ENCODE measurements around the gene ACTR5. TPM values are rescaled to one million over a fixed set of nuclear protein-coding genes. Genes with fewer than 3 reads are reported as not detected.

Gene ACTR5
- total and polyA plus RNA-seq, 4 experiments from 2014 or later: 8.7 to 17.4 (median 13.7) TPM

DNA sequence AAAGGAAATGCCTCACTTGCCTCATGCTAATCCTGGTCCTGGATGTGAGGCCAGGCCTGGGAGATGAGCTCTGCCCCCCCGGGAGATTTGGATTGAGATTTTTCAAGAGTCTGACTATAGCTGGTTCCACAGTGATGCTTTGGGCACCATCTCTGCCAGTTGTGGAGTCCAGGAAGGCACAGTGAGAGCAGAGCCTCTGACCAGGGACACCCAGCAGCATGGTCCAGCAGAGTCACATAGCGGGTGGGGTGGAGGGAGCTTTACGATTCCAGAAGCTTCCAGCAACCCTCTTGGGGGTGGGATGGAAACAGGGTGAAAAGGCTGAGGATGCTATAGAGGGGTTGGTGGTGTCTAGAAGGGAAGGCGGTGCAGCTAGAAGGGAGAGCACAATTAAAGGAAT is 15.3 kb upstream of the ACTR5 start:
- no peak overlapping the region for H3K4me3 ChIP-seq (ENCODE audit: low read length in 2 of 2)
- ChIA-PET CTCF (ENCODE audit: partially characterized antibody) (interaction anchor here (0.8 to 2.3 kb wide), 7 partner anchors 9 to 203 kb away, joined by 3 to 15 read pairs (median 5); partner anchors contain the start of gene SLC32A1), POLR2A (ENCODE audit: partially characterized antibody) (no interaction called here)
- peaks cover 21 to 35% (median 29%) of the 10 kb centered on the region in 4 donors for H3K4me1 Mint-ChIP-seq
- H3K4me3 Mint-ChIP-seq: peak overlapping the region in 1 of 8 donors; percentile 52
- DNase-seq: no peak
- peaks cover 32% of the 10 kb centered on the region for H3K4me1 ChIP-seq (ENCODE audit: insufficient read depth, low read length)
- H3K27ac ChIP-seq (ENCODE audit: low read depth, low read length): no peak overlapping the region
- H3K27me3 ChIP-seq (ENCODE audit: insufficient read depth, low read length): peaks cover 56% of the 10 kb centered on the region
- intact Hi-C loops (cut with micrococcal nuclease): loop anchor here (5.0 kb wide), 1 partner anchor 74 kb away; the partner anchor contains the start of gene PPP1R16B
- H3K27me3 Mint-ChIP-seq: peaks cover 59 to 73% of the 10 kb centered on the region in 2 donors
- H3K36me3 ChIP-seq (ENCODE audit: insufficient read depth, low read length): no peaks in the 10 kb centered on the region
- peaks cover 0 to 3% of the 10 kb centered on the region in 2 donors for H3K36me3 Mint-ChIP-seq
- H3K27ac Mint-ChIP-seq: no peak overlapping the region
- H3K9me3 Mint-ChIP-seq: peaks cover 0 to 15% (median 3%) of the 10 kb centered on the region in 8 donors
- H3K9me3 ChIP-seq (ENCODE audit: control insufficient read depth in 1 of 2, low read length in 2 of 2): no peaks in the 10 kb centered on the region

DNA sequence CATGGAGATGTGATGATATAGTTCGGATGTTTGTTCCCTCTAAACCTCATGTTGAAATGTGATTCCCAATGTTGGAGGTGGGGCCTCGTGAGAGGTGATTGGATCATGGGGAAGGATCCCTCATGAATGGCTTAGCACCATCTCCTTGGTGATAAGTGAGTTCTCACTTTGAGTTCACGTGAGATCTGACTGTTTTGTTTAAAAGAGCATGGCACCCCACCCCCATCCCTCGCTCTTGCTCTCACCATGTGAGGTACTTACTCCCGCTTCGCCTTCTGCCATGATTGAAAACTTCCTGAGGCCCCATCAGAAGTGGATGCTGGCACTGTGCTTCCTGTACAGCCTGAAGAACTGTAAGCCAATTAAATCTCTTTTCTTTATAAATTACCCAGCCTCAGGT is 13.1 kb upstream of the ACTR5 start:
- H3K4me1 ChIP-seq (ENCODE audit: insufficient read depth, low read length): peaks cover 13% of the 10 kb centered on the region
- no peak for DNase-seq
- intact Hi-C loops (cut with micrococcal nuclease): no loop called here
- Mint-ChIP-seq H3K27ac (peak overlapping the region in 1 of 7 donors; percentile 23), H3K4me1 (peaks cover 11 to 17% (median 11%) of the 10 kb centered on the region in 4 donors), H3K36me3 (no peaks in the 10 kb centered on the region), H3K4me3 (no peak overlapping the region), H3K27me3 (peaks cover 54 to 57% of the 10 kb centered on the region in 2 donors), H3K9me3 (peaks cover 0 to 2% (median 0%) of the 10 kb centered on the region in 8 donors)
- H3K27ac ChIP-seq (ENCODE audit: low read depth, low read length): no peak overlapping the region
- no peaks in the 10 kb centered on the region for H3K9me3 ChIP-seq (ENCODE audit: control insufficient read depth in 1 of 2, low read length in 2 of 2)
- no peaks in the 10 kb centered on the region for H3K36me3 ChIP-seq (ENCODE audit: insufficient read depth, low read length)
- peaks cover 38% of the 10 kb centered on the region for H3K27me3 ChIP-seq (ENCODE audit: insufficient read depth, low read length)
- CTCF ChIA-PET (ENCODE audit: partially characterized antibody): no interaction called here
- POLR2A ChIA-PET (ENCODE audit: partially characterized antibody): no interaction called here
- H3K4me3 ChIP-seq (ENCODE audit: low read length in 2 of 2): no peak overlapping the region

DNA sequence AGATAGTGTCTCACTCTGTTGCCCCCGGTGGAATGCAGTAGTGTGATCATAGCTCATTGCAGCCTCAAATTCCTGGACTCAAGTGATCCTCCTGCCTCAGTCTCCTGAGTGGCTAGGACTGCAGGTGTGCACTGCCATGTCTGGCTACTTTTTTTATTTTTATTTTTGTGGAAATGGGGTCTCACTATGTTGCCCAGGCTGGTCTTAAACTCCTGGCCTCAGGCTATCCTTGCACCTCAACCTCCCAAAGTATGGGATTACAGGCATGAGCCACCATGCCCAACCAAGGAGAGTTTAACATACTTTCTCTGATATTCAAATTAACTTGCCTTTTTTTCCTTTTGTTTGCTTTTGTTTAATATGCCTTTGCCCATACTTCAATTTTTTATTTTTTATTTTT is 10.4 kb upstream of the ACTR5 start:
- Mint-ChIP-seq H3K9me3 (no peaks in the 10 kb centered on the region), H3K4me3 (no peak overlapping the region), H3K4me1 (no peaks in the 10 kb centered on the region), H3K27ac (no peak overlapping the region), H3K36me3 (no peaks in the 10 kb centered on the region), H3K27me3 (peaks cover 56 to 60% of the 10 kb centered on the region in 2 donors)
- Histone ChIP-seq H3K36me3 (ENCODE audit: insufficient read depth, low read length) (no peaks in the 10 kb centered on the region), H3K27me3 (ENCODE audit: insufficient read depth, low read length) (peaks cover 22% of the 10 kb centered on the region), H3K27ac (ENCODE audit: low read depth, low read length) (no peak overlapping the region), H3K9me3 (ENCODE audit: control insufficient read depth in 1 of 2, low read length in 2 of 2) (no peaks in the 10 kb centered on the region), H3K4me3 (ENCODE audit: low read length in 2 of 2) (no peak overlapping the region), H3K4me1 (ENCODE audit: insufficient read depth, low read length) (no peaks in the 10 kb centered on the region)
- intact Hi-C loops (cut with micrococcal nuclease): no loop called here
- DNase-seq: no peak
- CTCF ChIA-PET (ENCODE audit: partially characterized antibody): interaction anchor here (2.8 kb wide), 1 partner anchor 14 kb away, joined by 10 read pairs; no protein-coding TSS in a partner anchor
- POLR2A ChIA-PET (ENCODE audit: partially characterized antibody): no interaction called here

DNA sequence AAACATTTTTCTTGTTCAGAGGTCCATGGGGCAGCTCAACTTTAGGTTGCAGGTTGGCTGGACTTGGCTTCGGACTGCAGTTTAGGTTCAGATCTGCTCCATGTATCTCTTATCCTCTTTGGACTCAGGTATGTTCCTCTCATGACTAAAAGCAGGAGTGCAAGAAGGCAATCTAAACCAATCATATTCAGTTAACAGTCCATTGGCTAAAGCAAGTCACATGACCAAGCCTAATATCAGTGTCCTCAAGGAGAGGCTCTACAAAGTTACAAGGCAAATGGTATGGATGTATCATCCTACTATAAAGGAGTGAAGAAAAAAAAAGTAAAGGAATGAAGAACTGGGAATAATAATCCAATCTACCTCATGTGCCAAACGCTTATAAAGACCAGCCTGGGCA is 2.5 kb upstream of the ACTR5 start:
- intact Hi-C loops (cut with micrococcal nuclease): no loop called here
- POLR2A ChIA-PET (ENCODE audit: partially characterized antibody): no interaction called here

DNA sequence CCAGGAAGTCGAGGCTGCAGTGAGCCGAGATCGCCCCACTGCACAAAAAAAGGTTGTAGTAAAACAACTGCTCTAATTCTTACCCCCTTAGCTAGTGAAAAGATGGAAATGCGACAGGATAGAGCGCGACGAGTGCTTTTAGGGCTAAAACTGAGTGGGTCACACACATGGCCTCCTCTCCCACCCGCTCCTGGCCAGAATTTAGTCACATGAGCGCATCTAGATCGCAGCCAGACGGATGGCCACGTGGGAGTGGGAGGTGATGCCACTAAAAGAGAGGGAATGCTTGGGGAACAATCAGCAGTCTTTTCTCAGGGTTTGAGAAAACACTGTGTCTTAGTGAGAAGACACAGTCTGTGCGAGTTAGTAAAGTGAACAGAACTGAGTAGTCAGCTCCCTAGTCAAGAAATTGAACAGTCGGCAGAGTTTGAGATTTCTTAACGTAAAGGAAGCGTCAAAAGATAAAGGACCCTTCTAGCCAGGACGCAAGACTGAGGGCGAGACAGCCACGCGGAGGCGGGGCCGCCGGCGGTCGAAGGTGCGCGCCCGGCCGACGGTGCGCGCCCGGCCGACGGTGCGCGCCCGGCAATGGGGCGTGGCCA is 664 bp upstream of the ACTR5 start:
- peak overlapping the region; percentile 72 to 100 (median 95) for H3K27ac Mint-ChIP-seq
- intact Hi-C loops (cut with micrococcal nuclease): loop anchor here (1.0 to 2.0 kb wide), 6 partner anchors 17 to 275 kb away; partner anchors contain the start of genes DHX35, FAM83D, PPP1R16B and RALGAPB

More for the DNA sequence above, 2.5 kb upstream of the ACTR5 start:
- CTCF ChIA-PET (ENCODE audit: partially characterized antibody): no interaction called here
- Histone ChIP-seq H3K9me3 (ENCODE audit: control insufficient read depth in 1 of 2, low read length in 2 of 2) (no peaks in the 10 kb centered on the region), H3K27me3 (ENCODE audit: insufficient read depth, low read length) (peaks cover 6% of the 10 kb centered on the region), H3K4me3 (ENCODE audit: low read length in 2 of 2) (no peak overlapping the region), H3K4me1 (ENCODE audit: insufficient read depth, low read length) (peaks cover 21% of the 10 kb centered on the region), H3K27ac (ENCODE audit: low read depth, low read length) (no peak overlapping the region), H3K36me3 (ENCODE audit: insufficient read depth, low read length) (no peaks in the 10 kb centered on the region)
- H3K36me3 Mint-ChIP-seq: peaks cover 5 to 15% of the 10 kb centered on the region in 2 donors
- H3K27ac Mint-ChIP-seq: no peak overlapping the region
- no peaks in the 10 kb centered on the region for H3K9me3 Mint-ChIP-seq
- H3K4me3 Mint-ChIP-seq: no peak overlapping the region
- H3K27me3 Mint-ChIP-seq: peaks cover 22 to 23% of the 10 kb centered on the region in 2 donors
- H3K4me1 Mint-ChIP-seq: peaks cover 14 to 23% (median 18%) of the 10 kb centered on the region in 4 donors
- DNase-seq: no peak

DNA sequence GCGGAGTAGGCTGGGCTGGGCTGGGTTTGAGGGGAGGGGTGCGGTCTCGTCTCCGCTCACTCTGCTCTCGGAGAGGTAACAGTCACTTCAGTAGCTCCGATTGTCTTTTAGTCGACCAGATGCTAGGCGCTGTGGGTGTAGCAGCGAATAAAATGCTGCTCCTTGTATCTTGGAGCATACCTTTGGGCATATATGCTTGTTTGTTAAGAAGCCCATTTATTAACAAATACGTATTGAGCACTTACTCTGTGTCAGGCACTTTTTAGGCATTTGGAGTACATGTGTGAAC is 545 bp downstream of the ACTR5 start:
- Mint-ChIP-seq H3K4me1 (peaks cover 14 to 23% (median 19%) of the 10 kb centered on the region in 4 donors), H3K9me3 (no peaks in the 10 kb centered on the region), H3K36me3 (peaks cover 14 to 34% of the 10 kb centered on the region in 2 donors), H3K27ac (peak overlapping the region; percentile 93 to 98 (median 95)), H3K4me3 (peak overlapping the region; percentile 91 to 97 (median 93)), H3K27me3 (peaks cover under 1% of the 10 kb centered on the region in 2 donors)
- intact Hi-C loops (cut with micrococcal nuclease): loop anchor here (1.0 to 2.0 kb wide), 6 partner anchors 18 to 277 kb away; partner anchors contain the start of genes DHX35, FAM83D, PPP1R16B and RALGAPB
- peak in 1 of 5 donors; percentile 63 for DNase-seq
- CTCF ChIA-PET (ENCODE audit: partially characterized antibody): interaction anchor here (0.8 to 6.3 kb wide), 4 partner anchors 8 to 102 kb away, joined by 3 to 103 read pairs (median 4); no protein-coding TSS in a partner anchor
- Histone ChIP-seq H3K4me3 (ENCODE audit: low read length in 2 of 2) (peak overlapping the region; percentile 71 to 92), H3K9me3 (ENCODE audit: control insufficient read depth in 1 of 2, low read length in 2 of 2) (no peaks in the 10 kb centered on the region), H3K36me3 (ENCODE audit: insufficient read depth, low read length) (peaks cover 12% of the 10 kb centered on the region), H3K27me3 (ENCODE audit: insufficient read depth, low read length) (no peaks in the 10 kb centered on the region), H3K27ac (ENCODE audit: low read depth, low read length) (peak overlapping the region; percentile 88), H3K4me1 (ENCODE audit: insufficient read depth, low read length) (peaks cover 21% of the 10 kb centered on the region)
- POLR2A ChIA-PET (ENCODE audit: partially characterized antibody): interaction anchor here (0.5 to 2.7 kb wide), 7 partner anchors 23 to 213 kb away, joined by 3 to 24 read pairs (median 5); partner anchors contain the start of genes DHX35 and PPP1R16B

More for the DNA sequence above, 664 bp upstream of the ACTR5 start:
- POLR2A ChIA-PET (ENCODE audit: partially characterized antibody): interaction anchor here (1.0 to 2.7 kb wide), 7 partner anchors 8 to 145 kb away, joined by 3 to 24 read pairs (median 5); partner anchors contain the start of gene PPP1R16B
- CTCF ChIA-PET (ENCODE audit: partially characterized antibody): interaction anchor here (1.2 to 6.3 kb wide), 3 partner anchors 9 to 101 kb away, joined by 4 to 103 read pairs (median 5); no protein-coding TSS in a partner anchor
- peak overlapping the region; percentile 88 for H3K27ac ChIP-seq (ENCODE audit: low read depth, low read length)
- peak overlapping the region; percentile 3 to 92 for H3K4me3 ChIP-seq (ENCODE audit: low read length in 2 of 2)
- Mint-ChIP-seq H3K4me1 (peaks cover 14 to 23% (median 19%) of the 10 kb centered on the region in 4 donors), H3K4me3 (peak overlapping the region; percentile 63 to 99 (median 98)), H3K27me3 (peaks cover 8% of the 10 kb centered on the region in 2 donors), H3K9me3 (no peaks in the 10 kb centered on the region), H3K36me3 (peaks cover 12 to 27% of the 10 kb centered on the region in 2 donors)
- H3K27me3 ChIP-seq (ENCODE audit: insufficient read depth, low read length): no peaks in the 10 kb centered on the region
- DNase-seq: no peak
- H3K36me3 ChIP-seq (ENCODE audit: insufficient read depth, low read length): peaks cover 9% of the 10 kb centered on the region
- H3K4me1 ChIP-seq (ENCODE audit: insufficient read depth, low read length): peaks cover 21% of the 10 kb centered on the region
- H3K9me3 ChIP-seq (ENCODE audit: control insufficient read depth in 1 of 2, low read length in 2 of 2): no peaks in the 10 kb centered on the region

Measured in CD4-positive, alpha-beta memory T cell (primary cell).